Sigmoid colon (tissue), 4 donors: ENCODE measurements around the gene FGR.

Experiments used
- CTCF ChIP-seq, 4 experiments: fragments of 450-650 bp in 3 of 4; fragments of 200-600 bp in 1 of 4; IDR thresholded peaks; one replicate each; pipeline ENCODE4 v1.5.1; 2016 to 2019; ENCODE audit warnings: antibody characterized with exemption in 4 of 4, mild to moderate bottlenecking in 3 of 4, moderate library complexity in 2 of 4
- EP300 ChIP-seq, 4 donors: sonication (generic); formaldehyde crosslinking; IDR thresholded peaks; one replicate each; pipeline ENCODE4 v1.6.1; 2017; ENCODE audit warnings: antibody characterized with exemption in 4 of 4
- POLR2A ChIP-seq, 2 donors: fragments of 450-650 bp; IDR thresholded peaks; one replicate each; pipeline ENCODE4 v1.6.1; 2016; ENCODE audit warnings: antibody characterized with exemption in 2 of 2, mild to moderate bottlenecking in 2 of 2, moderate library complexity in 2 of 2

DNA sequence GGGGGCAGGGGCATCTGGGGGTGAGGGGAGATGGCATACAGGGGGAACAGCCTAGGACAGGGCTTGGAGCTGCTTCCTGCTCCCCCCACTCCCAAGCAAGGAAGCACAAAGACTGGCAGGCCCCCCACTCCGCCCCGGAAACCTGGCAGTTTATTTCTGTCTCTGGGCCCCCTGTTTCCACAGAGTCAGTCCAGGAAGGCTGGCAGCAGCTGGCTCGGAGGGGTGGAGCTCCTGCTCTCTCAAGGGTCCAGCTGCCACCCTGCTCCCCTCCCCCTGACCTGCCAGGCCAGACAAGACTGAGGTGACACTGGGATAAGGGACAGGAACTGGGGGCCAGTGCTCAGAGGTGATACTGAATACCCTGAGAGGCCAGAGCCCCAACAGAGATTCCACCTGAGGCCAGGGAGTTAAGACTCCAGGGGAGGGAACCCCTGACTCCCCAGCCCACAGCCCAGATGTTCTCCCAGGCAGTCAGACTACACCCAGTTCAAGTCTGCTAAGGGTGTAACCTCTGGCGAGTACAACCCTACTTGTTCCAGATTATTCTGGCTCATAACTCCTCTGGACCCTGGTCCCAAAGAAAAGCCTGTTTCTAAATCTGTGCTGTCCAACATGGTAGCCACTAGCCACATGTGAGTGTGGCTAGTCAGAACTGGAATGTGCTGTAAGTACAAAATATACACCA, 57.3 kb downstream of the FGR start:
- TF ChIP-seq CTCF (IDR thresholded peaks at IDR 0.05) = no peak
- TF ChIP-seq EP300 (IDR thresholded peaks at IDR 0.05) = no peak
- TF ChIP-seq POLR2A (IDR thresholded peaks at IDR 0.05) = no peak
